Thyroid gland (tissue), 4 donors: ENCODE results near the gene NRG3. TPM values are rescaled to one million over a fixed set of nuclear protein-coding genes. Genes with fewer than 3 reads are reported as not detected.
"Not testable (repeated sequence)": the region's sequence is repeated elsewhere in the genome, so short reads cannot be mapped to it uniquely, and the experiment has no call there.

ENCODE experiments used
- DNase-seq, 2 donors: peaks; one replicate each; pipeline ENCODE4 v3.0.0-alpha.2; 2019
- H3K27ac ChIP-seq, 3 donors: fragments of 200-600 bp; sonication (generic); 1 replicate in 2 of 3; 2 replicates in 1 of 3; pipeline ENCODE4 v1.5.1; 2016 to 2019; ENCODE audit warnings: mild to moderate bottlenecking in 1 of 3, moderate library complexity in 1 of 3
- H3K27me3 ChIP-seq: fragments of 200-600 bp; sonication (generic); one replicate; pipeline ENCODE4 v1.5.1; 2019
- H3K36me3 ChIP-seq, 2 donors: fragments of 200-600 bp; sonication (generic); one replicate each; pipeline ENCODE4 v1.5.1; 2016 to 2019
- H3K4me1 ChIP-seq, 2 donors: fragments of 200-600 bp; sonication (generic); one replicate each; pipeline ENCODE4 v1.5.1; 2017 to 2019
- H3K4me3 ChIP-seq, 3 donors: fragments of 200-600 bp; sonication (generic); replicated peaks in 1 of 3; 1 replicate in 2 of 3; 2 replicates in 1 of 3; pipeline ENCODE4 v1.5.1; 2016; ENCODE audit warnings: mild to moderate bottlenecking in 1 of 3
- H3K9me3 ChIP-seq: fragments of 200-600 bp; sonication (generic); one replicate; pipeline ENCODE4 v1.5.1; 2017
- CTCF ChIP-seq, 6 experiments: fragments of 200-600 bp in 3 of 6; fragments of 450-650 bp in 3 of 6; sonication (generic) in 3 of 6; IDR thresholded peaks; one replicate each; pipeline ENCODE4 v1.5.1; 2016 to 2019; ENCODE audit warnings: antibody characterized with exemption in 6 of 6, mild to moderate bottlenecking in 2 of 6, inconsistent platforms in 1 of 6, moderate library complexity in 1 of 6
- POLR2A ChIP-seq, 2 donors: fragments of 450-650 bp; IDR thresholded peaks; one replicate each; pipeline ENCODE4 v1.6.1; 2017; ENCODE audit warnings: antibody characterized with exemption in 2 of 2, mild to moderate bottlenecking in 2 of 2, moderate library complexity in 1 of 2
- WGBS, 2 donors: methylation state at CpG; one replicate each; pipeline ENCODE4 v1.1.5; 2017; 5-methylcytosine and 5-hydroxymethylcytosine counted together
- intact Hi-C: fragments of 100-400 bp; cut with DNase I; formaldehyde crosslinking; loops from one replicate; pipeline ENCODE4 v1.15.1; 2023
- total RNA-seq, 4 donors: library from RNA; depleted of rRNA; stranded (reverse); fragments of >200 nt; gene quantifications; one replicate each; pipeline ENCODE4 v1.2.3, GENCODE V29; 2016

Gene NRG3
- total RNA-seq, 4 donors from 2014 or later = 0.67 to 1.8 (median 1.3) TPM

- intact Hi-C loops = no loop called here
- 82 to 90% methylated on average over 1 of the region's 1 CpG for WGBS, 2 donors
- TF ChIP-seq CTCF (IDR thresholded peaks at IDR 0.05) (no peak), POLR2A (IDR thresholded peaks at IDR 0.05) (no peak)
Measured at GRCh38 chr10:82335831-82336230, 460.8 kb downstream of the NRG3 start.

GRCh38 chr10:82340166-82340565, 465.2 kb downstream of the NRG3 start:
- TF ChIP-seq CTCF (IDR thresholded peaks at IDR 0.05) (no peak), POLR2A (IDR thresholded peaks at IDR 0.05) (no peak)
- no peaks in the 10 kb centered on the region for H3K4me1 ChIP-seq
- no peaks in the 10 kb centered on the region for H3K27me3 ChIP-seq
- DNase-seq = no peak
- no peaks in the 10 kb centered on the region for H3K9me3 ChIP-seq
- no peak overlapping the region for H3K27ac ChIP-seq
- H3K36me3 ChIP-seq = no peaks in the 10 kb centered on the region
- no peak overlapping the region for H3K4me3 ChIP-seq
- WGBS, 2 donors = 33 to 46% methylated on average over 2 of the region's 2 CpGs
- intact Hi-C loops = no loop called here

More at GRCh38 chr10:82335831-82336230, 460.8 kb downstream of the NRG3 start:
- Histone ChIP-seq H3K4me3 (no peak overlapping the region), H3K4me1 (no peaks in the 10 kb centered on the region), H3K27me3 (no peaks in the 10 kb centered on the region), H3K36me3 (no peaks in the 10 kb centered on the region), H3K9me3 (no peaks in the 10 kb centered on the region), H3K27ac (no peak overlapping the region)
- DNase-seq = no peak

- H3K27me3 ChIP-seq, H3K4me3 ChIP-seq, H3K36me3 ChIP-seq, H3K9me3 ChIP-seq, H3K27ac ChIP-seq, DNase-seq, H3K4me1 ChIP-seq, intact Hi-C loops: not testable (repeated sequence)
- WGBS, 2 donors = 91 to 95% methylated on average over 18 to 20 of the region's 26 CpGs
Measured at GRCh38 chr10:82349590-82349989, 474.6 kb downstream of the NRG3 start.

- no peak for TF ChIP-seq CTCF (IDR thresholded peaks at IDR 0.05)
- TF ChIP-seq POLR2A (IDR thresholded peaks at IDR 0.05) = no peak
- intact Hi-C loops = no loop called here
- 73 to 89% methylated on average over 3 of the region's 3 CpGs for WGBS, 2 donors
Measured at GRCh38 chr10:82353381-82353780, 478.4 kb downstream of the NRG3 start.

GRCh38 chr10:82358486-82359099, 483.6 kb downstream of the NRG3 start:
- Histone ChIP-seq H3K27me3 (no peaks in the 10 kb centered on the region), H3K9me3 (no peaks in the 10 kb centered on the region), H3K36me3 (no peaks in the 10 kb centered on the region), H3K4me1 (no peaks in the 10 kb centered on the region), H3K4me3 (no peak overlapping the region), H3K27ac (no peak overlapping the region)
- 87 to 92% methylated on average over 16 of the region's 16 CpGs for WGBS, 2 donors
- TF ChIP-seq CTCF (IDR thresholded peaks at IDR 0.05) = no peak
- TF ChIP-seq POLR2A (IDR thresholded peaks at IDR 0.05) = no peak
- intact Hi-C loops = no loop called here
- DNase-seq = no peak

More at GRCh38 chr10:82353381-82353780, 478.4 kb downstream of the NRG3 start:
- no peaks in the 10 kb centered on the region for H3K9me3 ChIP-seq
- no peaks in the 10 kb centered on the region for H3K36me3 ChIP-seq
- no peaks in the 10 kb centered on the region for H3K4me1 ChIP-seq
- H3K4me3 ChIP-seq = no peak overlapping the region
- no peak for DNase-seq
- H3K27me3 ChIP-seq = no peaks in the 10 kb centered on the region
- H3K27ac ChIP-seq = no peak overlapping the region
